HCT116 (cell line): Measurements from ENCODE around the gene SIRT3.

Experiments used
- CTCF ChIP-seq, 3 experiments: fragments of 200-600 bp in 1 of 3; sonication (generic) in 1 of 3; IDR thresholded peaks in 2 of 3; conservative IDR thresholded peaks in 1 of 3; 2 replicates each; pipeline ENCODE4 v1.5.1; 2012 to 2017; ENCODE audit warnings: low read depth in 2 of 3, low read length in 2 of 3, antibody characterized with exemption in 1 of 3, borderline replicate concordance in 1 of 3, control low read depth in 1 of 3, mild to moderate bottlenecking in 1 of 3, mixed read lengths in 1 of 3, mixed run types in 1 of 3, moderate library complexity in 1 of 3; ENCODE audit not compliant: insufficient read depth in 1 of 3
- EZH2 ChIP-seq: fragments of 200-600 bp; sonication (generic); IDR thresholded peaks from 2 replicates; pipeline ENCODE4 v1.6.1; 2017; ENCODE audit warnings: antibody characterized with exemption, mixed run types
- EZH2phosphoT487 ChIP-seq: fragments of 200-600 bp; IDR thresholded peaks from 2 replicates; pipeline ENCODE4 v1.6.1; 2018; ENCODE audit warnings: antibody characterized with exemption, borderline replicate concordance
- JUND ChIP-seq: IDR thresholded peaks from 2 replicates; pipeline ENCODE4 v1.6.1; 2012
- POLR2A ChIP-seq: IDR thresholded peaks from 2 replicates; pipeline ENCODE4 v1.7.0; 2011; ENCODE audit warnings: borderline replicate concordance; ENCODE audit not compliant: insufficient read depth, insufficient read length; ENCODE audit errors: extremely low read depth
- POLR2AphosphoS5 ChIP-seq: IDR thresholded peaks from 2 replicates; pipeline ENCODE4 v1.6.1; 2011; ENCODE audit warnings: mild to moderate bottlenecking, low read depth, low read length, moderate library complexity
- RAD21 ChIP-seq: IDR thresholded peaks from 2 replicates; pipeline ENCODE4 v1.6.1; 2012; ENCODE audit warnings: low read depth, mild to moderate bottlenecking
- REST ChIP-seq: IDR thresholded peaks from 2 replicates; pipeline ENCODE4 v1.6.1; 2012; ENCODE audit warnings: low read depth
- SIN3A ChIP-seq: IDR thresholded peaks from 2 replicates; pipeline ENCODE4 v1.6.1; 2012; ENCODE audit warnings: low read depth
- SP1 ChIP-seq: IDR thresholded peaks from 2 replicates; pipeline ENCODE4 v1.6.1; 2012; ENCODE audit warnings: low read depth
- SRF ChIP-seq: IDR thresholded peaks from 2 replicates; pipeline ENCODE4 v1.6.1; 2012; ENCODE audit warnings: low read depth
- ZNF274 ChIP-seq: fragments of 200-500 bp; sonication (Bioruptor generic); IDR thresholded peaks from 2 replicates; pipeline ENCODE4 v1.6.1; 2014; ENCODE audit warnings: mild to moderate bottlenecking, low read depth, low read length, inconsistent platforms

- TF ChIP-seq CTCF (IDR thresholded peaks at IDR 0.05 in 2 of 3, conservative IDR thresholded peaks at IDR 0.05 in 1 of 3; ENCODE audit: borderline replicate concordance in 1 of 3, insufficient read depth in 1 of 3, low read depth in 2 of 3, low read length in 2 of 3) (no peak), POLR2AphosphoS5 (no peak), POLR2A (no peak), REST (no peak), ZNF274 (no peak), SIN3A (no peak), SRF (no peak), RAD21 (no peak), EZH2phosphoT487 (no peak), EZH2 (no peak), JUND (no peak), SP1 (no peak)
Observed at GRCh38 chr11:202490-202889, 33.7 kb downstream of the SIRT3 start.
